ENCODE data around the gene DDI2. TPM values are rescaled to one million over a fixed set of nuclear protein-coding genes. Genes with fewer than 3 reads are reported as not detected.

DDI2 gene
- total RNA-seq, 2 donors from 2014 or later = 28.6 to 38.7 TPM

- H3K9ac ChIP-seq (ENCODE audit: low read depth in 2 of 2, low read length in 2 of 2) = no peak overlapping the region
- peaks cover 29% of the 10 kb centered on the region for H3K4me1 ChIP-seq
- H3K4me3 ChIP-seq = no peak overlapping the region
- intact Hi-C loops (cut with DNase I) = loop anchor here (10.0 kb wide), 1 partner anchor 104 kb away; no protein-coding TSS in a partner anchor
- no peak overlapping the region for H3K27ac ChIP-seq
- no peak for DNase-seq
- no peak for TF ChIP-seq CTCF (IDR thresholded peaks at IDR 0.05)
- H3K27me3 ChIP-seq = no peaks in the 10 kb centered on the region
- H3K36me3 ChIP-seq = no peaks in the 10 kb centered on the region
- no peaks in the 10 kb centered on the region for H3K9me3 ChIP-seq
Measured at GRCh38 chr1:15620902-15621682, 3.8 kb downstream of the DDI2 start.

- no peak overlapping the region for H3K9ac ChIP-seq (ENCODE audit: low read depth in 2 of 2, low read length in 2 of 2)
- no peak for DNase-seq
- no peak overlapping the region for H3K27ac ChIP-seq
- intact Hi-C loops (cut with DNase I) = loop anchor here (10.0 kb wide), 1 partner anchor 103 kb away; no protein-coding TSS in a partner anchor
- no peak for TF ChIP-seq CTCF (IDR thresholded peaks at IDR 0.05)
- peaks cover 29% of the 10 kb centered on the region for H3K4me1 ChIP-seq
- H3K36me3 ChIP-seq = no peaks in the 10 kb centered on the region
- H3K27me3 ChIP-seq = no peaks in the 10 kb centered on the region
- no peaks in the 10 kb centered on the region for H3K9me3 ChIP-seq
- no peak overlapping the region for H3K4me3 ChIP-seq
Measured at GRCh38 chr1:15621975-15622374, 4.7 kb downstream of the DDI2 start.

- no peak for TF ChIP-seq CTCF (IDR thresholded peaks at IDR 0.05)
- no peak overlapping the region for H3K9ac ChIP-seq (ENCODE audit: low read depth in 2 of 2, low read length in 2 of 2)
- H3K36me3 ChIP-seq = peaks cover 3% of the 10 kb centered on the region
- DNase-seq = no peak
- peaks cover 29% of the 10 kb centered on the region for H3K4me1 ChIP-seq
- no peak overlapping the region for H3K4me3 ChIP-seq
- intact Hi-C loops (cut with DNase I) = loop anchor here (10.0 kb wide), 1 partner anchor 102 kb away; no protein-coding TSS in a partner anchor
- H3K27me3 ChIP-seq = no peaks in the 10 kb centered on the region
- H3K27ac ChIP-seq = no peak overlapping the region
- no peaks in the 10 kb centered on the region for H3K9me3 ChIP-seq
Measured at GRCh38 chr1:15622712-15623373, 5.6 kb downstream of the DDI2 start.

DNA sequence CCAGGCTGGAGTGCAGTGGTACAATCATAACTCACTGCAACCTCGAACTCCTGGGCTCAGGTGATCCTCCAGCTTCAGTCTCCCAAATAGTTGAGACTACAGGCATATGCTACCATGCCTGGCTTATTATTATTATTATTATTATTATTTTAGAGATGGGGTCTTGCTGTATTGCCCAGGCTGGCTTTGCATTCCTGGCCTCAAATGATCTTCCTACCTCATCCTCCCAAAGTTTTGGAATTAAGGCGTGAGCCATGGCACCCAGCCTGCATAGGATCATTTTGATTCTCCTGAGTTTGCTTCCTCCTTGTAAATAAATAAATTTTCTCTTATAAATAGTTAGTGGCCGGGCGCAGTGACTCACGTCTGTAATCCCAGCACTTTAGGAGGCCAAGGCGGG is 6.2 kb downstream of the DDI2 start:
- Histone ChIP-seq H3K9ac (ENCODE audit: low read depth in 2 of 2, low read length in 2 of 2) (no peak overlapping the region), H3K27ac (no peak overlapping the region), H3K36me3 (peaks cover 3% of the 10 kb centered on the region), H3K9me3 (no peaks in the 10 kb centered on the region), H3K4me3 (no peak overlapping the region), H3K4me1 (peaks cover 29% of the 10 kb centered on the region), H3K27me3 (no peaks in the 10 kb centered on the region)
- intact Hi-C loops (cut with DNase I) = loop anchor here (10.0 kb wide), 1 partner anchor 101 kb away; no protein-coding TSS in a partner anchor
- no peak for DNase-seq
- TF ChIP-seq CTCF (IDR thresholded peaks at IDR 0.05) = no peak

- TF ChIP-seq CTCF (IDR thresholded peaks at IDR 0.05) = no peak
Measured at GRCh38 chr1:15624133-15624714, 7.0 kb downstream of the DDI2 start.

More at GRCh38 chr1:15624133-15624714, 7.0 kb downstream of the DDI2 start:
- intact Hi-C loops (cut with DNase I) = loop anchor here (10.0 kb wide), 1 partner anchor 101 kb away; no protein-coding TSS in a partner anchor
- Histone ChIP-seq H3K4me3 (no peak overlapping the region), H3K9ac (ENCODE audit: low read depth in 2 of 2, low read length in 2 of 2) (no peak overlapping the region), H3K36me3 (peaks cover 3% of the 10 kb centered on the region), H3K4me1 (peaks cover 25% of the 10 kb centered on the region), H3K27me3 (no peaks in the 10 kb centered on the region), H3K27ac (no peak overlapping the region), H3K9me3 (no peaks in the 10 kb centered on the region)
- DNase-seq = no peak
